Muscle layer of duodenum (tissue), 2 donors: ENCODE measurements around the gene CREB5.
"Not testable (repeated sequence)": the region's sequence is repeated elsewhere in the genome, so short reads cannot be mapped to it uniquely, and the experiment has no call there.

Experiments
- H3K27ac ChIP-seq: one replicate; pipeline ENCODE4 v1.7.0; 2013; ENCODE audit warnings: mild to moderate bottlenecking, low read length
- H3K27me3 ChIP-seq: one replicate; pipeline ENCODE4 v1.7.0; 2013; ENCODE audit warnings: low read depth, mild to moderate bottlenecking, control low read depth, low read length
- H3K36me3 ChIP-seq, 2 donors: one replicate each; pipeline ENCODE4 v1.7.0; 2013; ENCODE audit warnings: low read length in 2 of 2, control low read depth in 1 of 2, mild to moderate bottlenecking in 1 of 2; ENCODE audit not compliant: insufficient read depth in 2 of 2, control insufficient read depth in 1 of 2
- H3K4me1 ChIP-seq, 2 donors: one replicate each; pipeline ENCODE4 v1.7.0; 2013; ENCODE audit warnings: low read length in 2 of 2, mild to moderate bottlenecking in 2 of 2, control low read depth in 1 of 2, moderate library complexity in 1 of 2; ENCODE audit not compliant: insufficient read depth in 2 of 2, control insufficient read depth in 1 of 2
- H3K4me3 ChIP-seq, 2 donors: one replicate each; pipeline ENCODE4 v1.7.0; 2013; ENCODE audit warnings: low read length in 2 of 2, low read depth in 1 of 2, mild to moderate bottlenecking in 1 of 2
- H3K9me3 ChIP-seq, 2 donors: one replicate each; pipeline ENCODE4 v1.7.0; 2013; ENCODE audit warnings: low read length in 2 of 2, control low read depth in 1 of 2, mild to moderate bottlenecking in 1 of 2; ENCODE audit not compliant: control insufficient read depth in 1 of 2
- donor health status: healthy.

The CREB5 gene

DNA sequence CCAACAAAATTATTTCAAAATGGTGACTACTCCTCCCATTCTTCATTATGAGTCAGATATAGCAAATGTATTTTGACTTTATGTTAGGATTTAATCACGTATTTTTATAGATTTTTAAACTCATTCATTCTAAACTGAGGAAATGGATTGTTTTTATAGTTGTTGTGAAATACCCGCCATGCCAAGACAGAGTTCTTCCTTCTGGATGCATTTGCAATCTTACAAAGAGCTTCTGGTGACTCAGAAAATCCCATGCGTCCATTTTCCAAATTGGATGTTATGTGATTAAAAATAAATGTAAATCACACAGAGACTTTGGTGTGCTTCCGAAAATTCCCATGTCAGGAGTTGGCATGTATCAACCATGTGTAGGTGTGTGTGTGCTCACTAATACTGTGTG, 366.5 kb downstream of the CREB5 start:
- H3K4me3 ChIP-seq, result no peak overlapping the region
- H3K36me3 ChIP-seq, result no peaks in the 10 kb centered on the region
- H3K27me3 ChIP-seq, result no peaks in the 10 kb centered on the region
- H3K9me3 ChIP-seq, result no peaks in the 10 kb centered on the region
- H3K4me1 ChIP-seq, result peaks cover 0 to 4% of the 10 kb centered on the region in 2 donors
- no peak overlapping the region for H3K27ac ChIP-seq

GRCh38 chr7:28779954-28780353, 367.6 kb downstream of the CREB5 start:
- Histone ChIP-seq H3K36me3 (no peaks in the 10 kb centered on the region), H3K4me1 (peaks cover 0 to 14% of the 10 kb centered on the region in 2 donors), H3K4me3 (no peak overlapping the region), H3K27ac (no peak overlapping the region), H3K27me3 (no peaks in the 10 kb centered on the region), H3K9me3 (no peaks in the 10 kb centered on the region)

- Histone ChIP-seq H3K9me3 (no peaks in the 10 kb centered on the region), H3K27ac (no peak overlapping the region), H3K27me3 (no peaks in the 10 kb centered on the region), H3K4me1 (peaks cover 0 to 14% of the 10 kb centered on the region in 2 donors), H3K4me3 (no peak overlapping the region), H3K36me3 (no peaks in the 10 kb centered on the region)
These were observed 370.0 kb downstream of the CREB5 start for GRCh38 chr7:28782362-28782761.

DNA sequence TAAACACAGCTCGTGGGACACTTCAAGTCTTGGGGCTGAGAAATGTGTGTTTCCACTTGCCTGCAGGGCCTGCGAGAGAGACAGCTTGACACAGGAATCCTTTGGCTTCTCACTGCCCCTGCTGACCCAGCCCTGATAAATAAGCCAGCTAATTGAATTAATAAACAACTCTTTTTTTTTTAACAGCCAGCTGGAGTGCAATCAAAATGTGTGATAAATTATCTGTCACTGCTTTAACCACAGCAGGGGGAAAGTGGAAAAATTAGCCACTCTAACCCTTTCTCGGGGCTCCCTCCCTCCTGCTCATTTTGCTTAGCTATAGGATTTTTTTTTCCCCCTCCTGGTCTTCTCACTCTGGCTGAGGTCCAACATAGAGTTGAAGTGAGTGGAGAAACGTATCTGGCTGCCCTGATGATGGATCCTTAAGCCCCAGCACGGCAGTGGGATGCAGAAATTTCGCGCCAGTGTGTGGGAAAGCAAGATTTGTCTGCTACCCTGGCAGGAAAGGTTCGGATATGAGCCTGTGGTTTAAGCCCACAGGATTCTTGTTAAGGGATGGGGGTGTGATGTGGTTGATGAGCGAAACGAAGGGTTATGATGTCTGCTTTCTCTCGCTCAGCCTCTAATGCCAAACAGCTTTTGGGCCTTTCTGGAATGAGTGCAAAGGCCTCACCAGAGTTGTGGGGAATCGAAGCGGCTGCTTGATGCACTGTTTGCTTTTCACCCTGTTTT, 372.0 kb downstream of the CREB5 start:
- Histone ChIP-seq H3K27ac (no peak overlapping the region), H3K9me3 (no peaks in the 10 kb centered on the region), H3K4me3 (no peak overlapping the region), H3K4me1 (peaks cover 0 to 14% of the 10 kb centered on the region in 2 donors), H3K36me3 (no peaks in the 10 kb centered on the region), H3K27me3 (no peaks in the 10 kb centered on the region)

- Histone ChIP-seq H3K27me3 (no peaks in the 10 kb centered on the region), H3K9me3 (no peaks in the 10 kb centered on the region), H3K4me1 (peaks cover 0 to 14% of the 10 kb centered on the region in 2 donors), H3K4me3 (no peak overlapping the region), H3K36me3 (no peaks in the 10 kb centered on the region), H3K27ac (no peak overlapping the region)
These were observed 373.0 kb downstream of the CREB5 start for GRCh38 chr7:28785041-28785995.

DNA sequence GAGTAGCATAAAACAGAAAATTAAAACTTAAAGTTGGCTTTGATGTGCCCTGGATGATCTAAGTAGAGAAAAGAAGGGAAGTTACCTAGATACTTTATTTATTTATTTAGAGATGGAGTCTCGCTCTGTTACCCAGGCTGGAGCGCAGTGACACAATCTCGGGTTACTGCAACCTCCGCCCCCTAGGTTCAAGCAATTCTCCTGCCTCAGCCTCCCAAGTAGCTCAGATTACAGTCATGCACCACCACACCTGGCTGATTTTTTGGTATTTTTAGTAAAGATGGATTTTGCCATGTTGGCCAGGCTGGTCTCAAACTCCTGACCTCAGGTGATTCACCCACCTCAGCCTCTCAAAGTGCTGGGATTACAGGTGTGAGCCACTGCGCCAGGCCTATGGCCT, 373.8 kb downstream of the CREB5 start:
- not testable (repeated sequence) for H3K4me3 ChIP-seq, H3K27me3 ChIP-seq, H3K9me3 ChIP-seq, H3K27ac ChIP-seq, H3K36me3 ChIP-seq
- peaks cover 0 to 14% of the 10 kb centered on the region in 2 donors for H3K4me1 ChIP-seq

GRCh38 chr7:28787106-28787505, 374.8 kb downstream of the CREB5 start:
- no peak overlapping the region for H3K27ac ChIP-seq
- H3K27me3 ChIP-seq, result no peaks in the 10 kb centered on the region
- H3K9me3 ChIP-seq, result no peaks in the 10 kb centered on the region
- H3K36me3 ChIP-seq, result no peaks in the 10 kb centered on the region
- no peak overlapping the region for H3K4me3 ChIP-seq
- H3K4me1 ChIP-seq, result peaks cover 0 to 14% of the 10 kb centered on the region in 2 donors

- no peaks in the 10 kb centered on the region for H3K27me3 ChIP-seq
- H3K4me1 ChIP-seq, result no peaks in the 10 kb centered on the region
- H3K9me3 ChIP-seq, result no peaks in the 10 kb centered on the region
- no peaks in the 10 kb centered on the region for H3K36me3 ChIP-seq
- no peak overlapping the region for H3K27ac ChIP-seq
- H3K4me3 ChIP-seq, result no peak overlapping the region
These were observed 378.1 kb downstream of the CREB5 start for GRCh38 chr7:28790467-28790866.

GRCh38 chr7:28792858-28793257, 380.5 kb downstream of the CREB5 start:
- Histone ChIP-seq H3K27me3 (no peaks in the 10 kb centered on the region), H3K4me3 (no peak overlapping the region), H3K36me3 (no peaks in the 10 kb centered on the region), H3K9me3 (no peaks in the 10 kb centered on the region), H3K4me1 (no peaks in the 10 kb centered on the region), H3K27ac (no peak overlapping the region)

GRCh38 chr7:28793381-28794085, 381.2 kb downstream of the CREB5 start:
- Histone ChIP-seq H3K27ac (no peak overlapping the region), H3K9me3 (no peaks in the 10 kb centered on the region), H3K36me3 (no peaks in the 10 kb centered on the region), H3K27me3 (no peaks in the 10 kb centered on the region), H3K4me1 (no peaks in the 10 kb centered on the region), H3K4me3 (no peak overlapping the region)

GRCh38 chr7:28798274-28798673, 386.0 kb downstream of the CREB5 start:
- H3K4me1 ChIP-seq, result no peaks in the 10 kb centered on the region
- no peak overlapping the region for H3K27ac ChIP-seq
- no peaks in the 10 kb centered on the region for H3K36me3 ChIP-seq
- H3K4me3 ChIP-seq, result no peak overlapping the region
- no peaks in the 10 kb centered on the region for H3K9me3 ChIP-seq
- H3K27me3 ChIP-seq, result no peaks in the 10 kb centered on the region
